ENCODE results near the gene ZYG11A.
"Not testable (repeated sequence)": the region's sequence is repeated elsewhere in the genome, so short reads cannot be mapped to it uniquely, and the experiment has no call there.

The ZYG11A gene

GRCh38 chr1:52842643-52843310, at the start of gene ZYG11A:
TSS of gene ZYG11A (plus strand) at chr1:52842760. CDS start at chr1:52842884, 124 bp downstream.
- DNase-seq: peak; percentile 79

DNA sequence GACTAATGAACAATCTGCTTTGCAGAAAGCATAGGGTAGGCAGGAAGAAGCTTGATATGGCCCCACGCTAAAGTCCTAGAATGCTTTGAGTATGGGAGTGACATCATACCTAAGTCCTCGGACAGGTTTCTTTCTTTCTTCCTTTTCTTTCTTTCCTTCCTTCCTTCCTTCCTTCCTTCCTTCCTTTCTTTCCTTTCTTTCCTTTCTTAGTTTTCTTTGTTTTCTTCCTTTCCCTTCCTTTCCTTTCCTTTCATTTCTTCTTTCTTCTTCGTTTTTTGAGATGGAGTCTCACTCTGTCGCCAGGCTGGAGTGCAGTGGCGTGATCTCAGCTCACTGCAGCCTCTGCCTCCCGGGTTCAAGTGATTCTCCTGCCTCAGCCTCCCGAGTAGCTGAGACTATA, 48.8 kb upstream of the ZYG11A start:
- not testable (repeated sequence) for DNase-seq

DNA sequence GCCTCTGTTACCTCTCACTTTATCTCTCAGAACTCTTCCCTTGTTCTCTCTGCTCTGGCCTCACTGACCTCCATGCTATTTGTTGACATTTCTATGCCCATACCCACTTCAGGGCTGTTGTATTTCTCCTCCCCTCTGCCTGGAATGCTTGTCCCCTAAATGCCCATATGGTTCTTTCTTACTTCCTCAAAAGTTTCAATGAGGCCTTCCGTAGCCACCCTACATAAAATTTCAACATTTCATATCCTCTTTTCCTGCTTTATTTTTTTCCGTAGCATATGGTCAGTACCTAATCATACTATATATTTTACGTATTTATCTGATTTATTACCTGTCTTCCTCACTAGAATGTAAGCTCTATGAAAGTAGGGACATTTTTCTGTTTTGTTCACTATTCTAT, 47.1 kb upstream of the ZYG11A start:
- no peak for DNase-seq

DNA sequence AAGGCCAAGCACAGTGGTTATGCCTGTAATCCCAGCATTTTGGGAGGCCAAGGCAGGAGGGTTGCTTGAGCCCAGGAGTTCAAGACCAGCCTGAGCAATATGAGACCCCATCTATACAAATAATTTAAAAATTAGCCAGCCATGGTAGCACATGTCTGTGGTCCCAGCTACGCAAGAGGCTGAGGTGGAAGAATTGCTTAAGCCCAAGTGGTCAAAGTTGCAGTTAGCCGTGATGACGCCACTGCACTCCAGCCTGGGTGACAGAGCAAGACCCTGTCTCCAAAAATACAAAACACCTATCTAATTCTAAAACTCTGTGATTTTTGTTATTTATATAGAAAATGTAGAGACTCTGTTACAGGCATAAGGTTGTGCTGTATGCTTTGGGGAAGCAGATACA, 44.2 kb upstream of the ZYG11A start:
- no peak for DNase-seq

- no peak for DNase-seq
Observed at GRCh38 chr1:52801011-52801410, 41.5 kb upstream of the ZYG11A start.

DNA sequence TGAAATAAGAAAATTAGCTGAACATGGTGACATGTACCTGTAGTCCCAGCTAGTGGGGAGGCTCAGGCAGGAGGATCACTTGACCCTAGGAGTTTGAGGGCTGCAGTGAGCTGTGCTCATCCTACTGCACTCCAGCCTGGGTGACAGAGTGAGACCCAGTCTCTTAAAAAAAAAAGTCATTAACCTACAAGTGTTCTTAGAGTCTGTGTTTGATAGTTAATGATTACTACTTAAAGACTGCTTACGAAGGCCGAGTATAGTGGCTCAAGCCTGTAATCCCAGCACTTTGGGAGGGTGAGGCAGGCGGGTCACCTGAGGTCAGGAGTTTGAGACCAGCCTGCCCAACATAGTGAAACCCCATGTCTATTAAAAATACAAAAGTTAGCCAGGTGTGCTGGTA, 38.5 kb upstream of the ZYG11A start:
- not testable (repeated sequence) for DNase-seq

GRCh38 chr1:52814465-52814864, 28.1 kb upstream of the ZYG11A start:
- no peak for DNase-seq

DNA sequence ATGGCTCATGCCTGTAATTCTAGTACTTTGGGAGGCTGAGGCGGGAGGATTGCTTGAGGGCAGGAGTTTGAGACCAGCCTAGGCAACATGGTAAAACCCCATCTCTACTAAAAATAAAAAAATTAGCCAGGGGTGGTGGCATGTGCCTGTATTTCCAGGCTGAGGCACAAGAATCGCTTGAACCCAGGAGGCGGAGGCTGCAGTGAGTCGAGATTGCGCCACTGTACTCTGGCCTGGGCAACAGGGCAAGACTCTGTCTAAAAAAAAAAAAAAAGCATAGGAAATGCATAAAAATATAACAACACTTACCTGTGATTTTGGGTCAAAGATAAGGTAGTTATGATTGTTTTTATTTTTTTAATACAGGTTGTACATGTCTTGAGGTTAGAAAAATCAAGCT, 21.7 kb upstream of the ZYG11A start:
- not testable (repeated sequence) for DNase-seq

GRCh38 chr1:52825868-52826267, 16.7 kb upstream of the ZYG11A start:
- no peak for DNase-seq

DNA sequence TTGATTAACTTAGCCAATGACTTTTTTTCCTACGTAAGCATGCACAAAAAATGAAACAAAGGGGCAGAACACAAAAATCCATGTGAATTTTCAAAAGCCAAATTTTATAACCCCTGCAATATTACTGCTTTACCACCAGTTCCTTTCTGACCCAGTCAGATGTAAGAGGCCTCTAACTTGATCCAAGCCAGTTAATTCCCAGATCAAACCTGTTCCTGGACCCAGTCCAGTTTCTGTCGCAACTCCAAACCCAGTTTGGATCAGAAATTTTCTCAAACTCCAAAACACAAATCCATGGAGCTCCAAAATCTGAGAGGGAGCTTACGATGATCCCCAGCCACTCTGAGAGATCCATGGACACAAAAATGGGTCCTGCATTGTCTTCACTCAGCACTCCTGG, 7.8 kb upstream of the ZYG11A start:
- no peak for DNase-seq

DNA sequence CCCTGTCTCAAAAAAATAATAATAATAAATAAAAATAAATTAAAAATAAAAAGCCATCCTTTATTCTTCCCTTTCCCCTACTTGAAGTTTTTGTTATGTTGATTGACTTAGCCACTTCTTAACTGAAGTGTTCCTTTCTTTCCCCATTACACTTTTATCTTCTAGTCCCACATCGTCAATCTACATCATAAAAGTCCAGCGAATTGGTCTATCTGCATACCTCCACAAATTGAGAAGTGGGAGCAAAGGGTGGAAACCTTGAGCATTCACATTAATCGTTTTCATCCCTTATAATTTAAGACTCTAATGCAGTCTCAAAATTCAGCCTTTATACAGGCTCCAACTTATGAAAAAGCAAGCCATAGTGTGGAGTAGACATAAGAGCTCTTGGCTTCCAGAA, 6.5 kb upstream of the ZYG11A start:
- no peak for DNase-seq

DNA sequence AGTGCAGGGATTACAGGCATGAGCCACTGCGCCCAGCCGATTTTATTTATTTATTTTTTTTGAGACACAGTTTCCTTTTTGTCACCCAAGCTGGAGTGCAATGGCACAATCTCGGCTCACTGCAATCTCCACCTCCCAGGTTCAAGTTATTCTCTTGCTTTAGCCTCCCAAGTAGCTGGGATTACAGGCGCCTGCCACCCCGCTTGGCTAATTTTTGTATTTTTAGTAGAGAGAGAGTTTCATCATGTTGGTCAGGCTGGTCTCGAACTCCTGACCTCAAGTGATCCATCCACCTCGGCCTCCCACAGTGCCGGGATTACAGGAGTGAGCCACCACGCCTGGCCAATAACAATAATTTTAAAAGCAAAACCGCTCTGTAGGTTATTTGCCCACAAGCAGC, 3.4 kb upstream of the ZYG11A start:
- DNase-seq: not testable (repeated sequence)

- DNase-seq: not testable (repeated sequence)
Observed at GRCh38 chr1:52845119-52845518, 2.6 kb downstream of the ZYG11A start.

- DNase-seq: no peak
Observed at GRCh38 chr1:52848423-52848822, 5.9 kb downstream of the ZYG11A start.

DNA sequence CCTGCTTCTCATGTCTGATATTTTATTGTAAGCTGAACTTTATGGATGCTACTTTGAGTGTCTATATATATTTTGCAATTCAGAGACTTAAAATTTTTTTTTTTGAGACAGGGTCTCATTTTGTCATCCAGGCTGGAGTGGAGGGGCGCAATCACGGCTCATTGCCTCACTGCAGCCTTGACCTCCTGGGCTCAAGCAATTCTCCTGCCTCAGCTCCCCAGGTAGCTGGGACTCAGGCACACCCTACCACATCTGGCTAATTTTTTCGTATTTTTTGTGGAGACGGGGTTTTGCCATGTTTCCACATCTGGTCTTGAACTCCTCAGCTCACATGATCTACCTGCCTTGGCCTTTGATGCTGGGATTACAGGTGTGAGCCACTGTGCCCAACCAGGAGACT, 8.4 kb downstream of the ZYG11A start:
- DNase-seq: no peak

GRCh38 chr1:52852854-52853253, 10.3 kb downstream of the ZYG11A start:
- DNase-seq: no peak

DNA sequence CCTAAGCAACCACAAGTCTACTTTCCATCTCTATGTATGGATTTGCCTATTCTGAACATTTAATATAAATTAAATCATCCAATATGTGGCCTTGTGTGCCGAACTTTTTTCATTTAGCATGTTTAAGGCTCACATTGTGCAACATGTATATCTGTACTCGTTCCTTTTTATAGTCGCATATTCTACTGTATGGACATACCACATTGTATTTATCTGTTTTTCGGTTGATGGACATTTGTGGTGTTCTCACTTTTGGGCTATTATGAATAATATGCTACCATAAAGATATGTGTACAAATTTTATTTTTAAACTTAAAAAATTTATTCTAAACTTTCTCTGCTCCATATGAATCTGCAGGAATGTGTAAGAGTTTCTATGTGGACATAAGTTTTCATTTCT, 13.0 kb downstream of the ZYG11A start:
- DNase-seq: no peak

DNA sequence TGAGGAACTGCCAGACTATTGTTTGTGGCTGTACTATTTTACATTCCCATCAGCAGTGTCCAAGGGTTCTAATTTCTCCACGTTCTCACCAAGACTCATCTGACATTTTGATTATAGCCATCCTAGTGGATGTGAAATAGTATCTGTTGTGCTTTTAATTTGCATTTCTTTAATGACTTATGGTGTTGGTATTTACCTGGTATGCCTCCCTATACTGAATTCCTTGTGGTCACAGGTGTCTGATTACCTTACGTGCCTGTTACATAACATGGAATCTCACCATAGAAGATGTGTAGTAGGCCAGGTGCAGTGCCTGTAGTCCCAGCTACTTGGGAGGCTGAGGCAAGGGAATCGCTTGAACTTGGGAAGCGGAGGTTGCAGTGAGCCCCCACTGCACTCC, 13.5 kb downstream of the ZYG11A start:
- DNase-seq: no peak

DNA sequence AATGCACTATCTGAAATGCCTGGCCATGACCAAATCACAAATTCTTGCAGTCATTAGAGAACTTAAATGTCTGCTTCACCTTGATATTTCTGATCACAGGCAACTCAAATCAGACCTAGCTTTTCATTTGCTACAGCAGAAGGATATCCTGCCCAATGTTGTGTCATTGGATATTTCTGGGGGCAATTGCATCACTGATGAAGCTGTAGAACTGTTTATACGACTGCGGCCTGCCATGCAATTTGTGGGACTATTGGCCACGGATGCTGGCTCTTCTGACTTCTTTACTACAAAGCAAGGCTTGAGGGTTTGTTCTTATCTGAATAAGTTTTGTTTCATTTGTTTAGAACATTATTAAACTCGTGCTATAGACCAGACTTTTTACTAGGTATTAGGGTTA, 14.9 kb downstream of the ZYG11A start:
- DNase-seq: no peak

DNA sequence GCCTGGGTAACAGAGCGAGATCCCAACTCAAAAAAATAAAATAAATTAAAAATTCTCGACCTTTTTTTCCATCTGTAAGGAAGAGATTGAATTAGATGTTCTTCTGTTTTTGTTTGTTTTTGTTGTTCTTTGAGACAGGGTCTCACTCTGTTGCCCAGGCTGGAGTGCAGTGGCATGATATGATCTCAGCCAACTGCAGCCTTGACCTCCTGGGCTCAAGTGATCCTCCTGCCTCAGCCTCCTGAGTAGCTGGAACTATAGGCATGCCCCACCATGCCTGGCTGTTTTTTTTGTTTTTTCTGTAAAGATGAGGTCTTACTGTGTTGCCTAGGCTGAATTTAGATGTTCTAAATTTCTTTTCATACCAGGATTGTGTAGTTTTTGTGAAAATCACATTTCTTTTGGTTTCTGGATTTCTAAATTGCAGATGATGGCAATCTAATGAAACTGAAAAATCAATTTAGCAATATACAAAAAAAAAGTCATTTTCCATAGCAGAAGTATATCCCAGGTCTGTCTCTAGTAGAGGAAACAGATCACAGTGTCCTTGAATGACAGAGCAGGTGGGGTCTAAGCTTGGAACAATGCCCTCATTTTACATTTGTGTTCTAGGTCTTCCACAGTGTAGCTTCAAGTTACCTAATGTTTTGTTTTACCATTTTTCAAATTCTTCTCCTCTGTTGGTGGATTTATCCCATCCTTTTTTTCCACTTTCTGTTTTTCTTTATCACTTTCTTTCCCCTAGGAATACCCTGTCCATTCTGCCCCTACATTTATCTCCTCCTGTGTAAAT, 20.3 kb downstream of the ZYG11A start:
- DNase-seq: no peak

- no peak for DNase-seq
Observed at GRCh38 chr1:52867087-52867863, 24.7 kb downstream of the ZYG11A start.

- DNase-seq: not testable (repeated sequence)
Observed at GRCh38 chr1:52869727-52870126, 27.2 kb downstream of the ZYG11A start.

- DNase-seq: no peak
Observed at GRCh38 chr1:52876843-52877242, 34.3 kb downstream of the ZYG11A start.

- no peak for DNase-seq
Observed at GRCh38 chr1:52877554-52877953, 35.0 kb downstream of the ZYG11A start.
